ENCODE data around the gene SPINK5.

DNA sequence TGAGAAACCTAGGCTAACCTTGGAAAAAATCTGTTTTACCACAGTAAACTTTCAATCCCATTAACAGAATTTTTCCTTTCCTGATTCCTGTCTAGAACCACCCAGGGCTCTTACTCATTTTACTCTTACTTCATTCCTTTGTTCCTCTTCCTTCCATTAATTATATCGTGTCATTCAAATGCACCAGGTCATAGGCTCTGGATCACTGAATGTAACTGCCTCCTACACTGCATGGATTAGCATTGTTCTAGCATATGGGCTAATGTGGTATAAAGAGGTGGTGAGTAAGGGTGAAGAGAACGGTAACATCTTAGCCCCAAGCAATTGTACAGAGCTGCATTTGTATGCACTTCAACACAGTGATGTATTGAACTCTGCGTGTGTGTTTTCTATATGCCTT, 49.5 kb upstream of the SPINK5 start:
- TF ChIP-seq, protein P1, sequence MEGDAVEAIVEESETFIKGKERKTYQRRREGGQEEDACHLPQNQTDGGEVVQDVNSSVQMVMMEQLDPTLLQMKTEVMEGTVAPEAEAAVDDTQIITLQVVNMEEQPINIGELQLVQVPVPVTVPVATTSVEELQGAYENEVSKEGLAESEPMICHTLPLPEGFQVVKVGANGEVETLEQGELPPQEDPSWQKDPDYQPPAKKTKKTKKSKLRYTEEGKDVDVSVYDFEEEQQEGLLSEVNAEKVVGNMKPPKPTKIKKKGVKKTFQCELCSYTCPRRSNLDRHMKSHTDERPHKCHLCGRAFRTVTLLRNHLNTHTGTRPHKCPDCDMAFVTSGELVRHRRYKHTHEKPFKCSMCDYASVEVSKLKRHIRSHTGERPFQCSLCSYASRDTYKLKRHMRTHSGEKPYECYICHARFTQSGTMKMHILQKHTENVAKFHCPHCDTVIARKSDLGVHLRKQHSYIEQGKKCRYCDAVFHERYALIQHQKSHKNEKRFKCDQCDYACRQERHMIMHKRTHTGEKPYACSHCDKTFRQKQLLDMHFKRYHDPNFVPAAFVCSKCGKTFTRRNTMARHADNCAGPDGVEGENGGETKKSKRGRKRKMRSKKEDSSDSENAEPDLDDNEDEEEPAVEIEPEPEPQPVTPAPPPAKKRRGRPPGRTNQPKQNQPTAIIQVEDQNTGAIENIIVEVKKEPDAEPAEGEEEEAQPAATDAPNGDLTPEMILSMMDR (conservative IDR thresholded peaks at IDR 0.05; ENCODE audit: low read length), result no peak
- TF ChIP-seq EZH2phosphoT487 (IDR thresholded peaks at IDR 0.05; ENCODE audit: borderline replicate concordance), result no peak

Data from Loucy (cell line).